Umbilical cord (tissue), 1 donor: ENCODE data around the gene FHOD1. TPM values are rescaled to one million over a fixed set of nuclear protein-coding genes. Genes with fewer than 3 reads are reported as not detected.

Source experiments
- total RNA-seq: library from RNA; depleted of rRNA; stranded (reverse); fragments of >200 nt; gene quantifications from one replicate; pipeline ENCODE4 v1.2.3, GENCODE V29; 2014; ENCODE audit warnings: low replicate concordance; ENCODE audit not compliant: insufficient read depth

Gene FHOD1
- total RNA-seq, 1 donor from 2014 or later, result 2.6 TPM

Other genes with a start within 250 kb of the FHOD1 start
- gene CBFB, start 218.3 kb downstream of the FHOD1 start, total RNA-seq, result 51.3 TPM
- 18.5 TPM for gene PHAF1, start 137.5 kb downstream of the FHOD1 start, total RNA-seq
- 37.3 TPM for gene B3GNT9, start 96.5 kb downstream of the FHOD1 start, total RNA-seq
- 10.8 TPM for gene TRADD, start 87.6 kb downstream of the FHOD1 start, total RNA-seq
- gene FBXL8, start 87.5 kb downstream of the FHOD1 start, total RNA-seq, result 9.6 TPM
- 17.3 TPM for gene HSF4, start 82.7 kb downstream of the FHOD1 start, total RNA-seq
- gene NOL3, start 76.9 kb downstream of the FHOD1 start, total RNA-seq, result 17.1 TPM
- 2.6 TPM for gene MATCAP1, start 63.5 kb downstream of the FHOD1 start, total RNA-seq
- 0.24 TPM for gene EXOC3L1, start 57.3 kb downstream of the FHOD1 start, total RNA-seq
- 85.7 TPM for gene E2F4, start 55.3 kb downstream of the FHOD1 start, total RNA-seq
- gene ELMO3, start 48.4 kb downstream of the FHOD1 start, total RNA-seq, result not detected
- 5.5 TPM for gene TMEM208, start 20.4 kb downstream of the FHOD1 start, total RNA-seq
- gene SLC9A5, start 1.5 kb upstream of the FHOD1 start, total RNA-seq, result 1.2 TPM
- 20.9 TPM for gene PLEKHG4, start 32.1 kb upstream of the FHOD1 start, total RNA-seq
- gene KCTD19, start 79.3 kb upstream of the FHOD1 start, total RNA-seq, result 3.4 TPM
- gene LRRC36, start 79.3 kb upstream of the FHOD1 start, total RNA-seq, result 1.9 TPM
- gene TPPP3, start 146.0 kb upstream of the FHOD1 start, total RNA-seq, result 26.5 TPM
- gene ZDHHC1, start 169.0 kb upstream of the FHOD1 start, total RNA-seq, result 5.3 TPM
- gene HSD11B2, start 183.6 kb upstream of the FHOD1 start, total RNA-seq, result 1.4 TPM
- 52.7 TPM for gene ATP6V0D1, start 233.7 kb upstream of the FHOD1 start, total RNA-seq
- gene AGRP, start 236.1 kb upstream of the FHOD1 start, total RNA-seq, result not detected